ENCODE data around the gene LRP5.

Gene LRP5

GRCh38 chr11:68480852-68481510, 168.6 kb downstream of the LRP5 start:
- Mint-ChIP-seq H3K9me3 (peaks cover 89% of the 10 kb centered on the region), H3K27me3 (ENCODE audit: low read depth, poor library complexity) (peaks cover 3% of the 10 kb centered on the region), H3K4me1 (peaks cover 5% of the 10 kb centered on the region), H3K4me3 (no peak overlapping the region), H3K27ac (peak overlapping the region; percentile 50), H3K36me3 (ENCODE audit: low read depth) (peaks cover 95% of the 10 kb centered on the region)
- TF ChIP-seq, protein P1, sequence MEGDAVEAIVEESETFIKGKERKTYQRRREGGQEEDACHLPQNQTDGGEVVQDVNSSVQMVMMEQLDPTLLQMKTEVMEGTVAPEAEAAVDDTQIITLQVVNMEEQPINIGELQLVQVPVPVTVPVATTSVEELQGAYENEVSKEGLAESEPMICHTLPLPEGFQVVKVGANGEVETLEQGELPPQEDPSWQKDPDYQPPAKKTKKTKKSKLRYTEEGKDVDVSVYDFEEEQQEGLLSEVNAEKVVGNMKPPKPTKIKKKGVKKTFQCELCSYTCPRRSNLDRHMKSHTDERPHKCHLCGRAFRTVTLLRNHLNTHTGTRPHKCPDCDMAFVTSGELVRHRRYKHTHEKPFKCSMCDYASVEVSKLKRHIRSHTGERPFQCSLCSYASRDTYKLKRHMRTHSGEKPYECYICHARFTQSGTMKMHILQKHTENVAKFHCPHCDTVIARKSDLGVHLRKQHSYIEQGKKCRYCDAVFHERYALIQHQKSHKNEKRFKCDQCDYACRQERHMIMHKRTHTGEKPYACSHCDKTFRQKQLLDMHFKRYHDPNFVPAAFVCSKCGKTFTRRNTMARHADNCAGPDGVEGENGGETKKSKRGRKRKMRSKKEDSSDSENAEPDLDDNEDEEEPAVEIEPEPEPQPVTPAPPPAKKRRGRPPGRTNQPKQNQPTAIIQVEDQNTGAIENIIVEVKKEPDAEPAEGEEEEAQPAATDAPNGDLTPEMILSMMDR (IDR thresholded peaks at IDR 0.05) = no peak
- no peak for DNase-seq

- peaks cover 3% of the 10 kb centered on the region for H3K27me3 Mint-ChIP-seq (ENCODE audit: low read depth, poor library complexity)
- DNase-seq = no peak
- TF ChIP-seq, protein P1 (IDR thresholded peaks at IDR 0.05) = no peak
- peaks cover 91% of the 10 kb centered on the region for H3K9me3 Mint-ChIP-seq
- H3K36me3 Mint-ChIP-seq (ENCODE audit: low read depth) = peaks cover 96% of the 10 kb centered on the region
- peaks cover 5% of the 10 kb centered on the region for H3K4me1 Mint-ChIP-seq
- no peak overlapping the region for H3K4me3 Mint-ChIP-seq
- peak overlapping the region; percentile 50 for H3K27ac Mint-ChIP-seq
These were observed 169.3 kb downstream of the LRP5 start for GRCh38 chr11:68481579-68482240.

GRCh38 chr11:68488623-68489022, 176.2 kb downstream of the LRP5 start:
- no peak overlapping the region for H3K27ac Mint-ChIP-seq
- TF ChIP-seq, protein P1 (IDR thresholded peaks at IDR 0.05) = no peak
- peaks cover 11% of the 10 kb centered on the region for H3K4me1 Mint-ChIP-seq
- H3K9me3 Mint-ChIP-seq = peaks cover 38% of the 10 kb centered on the region
- peaks cover 80% of the 10 kb centered on the region for H3K36me3 Mint-ChIP-seq (ENCODE audit: low read depth)
- no peaks in the 10 kb centered on the region for H3K27me3 Mint-ChIP-seq (ENCODE audit: low read depth, poor library complexity)
- no peak for DNase-seq
- no peak overlapping the region for H3K4me3 Mint-ChIP-seq

DNA sequence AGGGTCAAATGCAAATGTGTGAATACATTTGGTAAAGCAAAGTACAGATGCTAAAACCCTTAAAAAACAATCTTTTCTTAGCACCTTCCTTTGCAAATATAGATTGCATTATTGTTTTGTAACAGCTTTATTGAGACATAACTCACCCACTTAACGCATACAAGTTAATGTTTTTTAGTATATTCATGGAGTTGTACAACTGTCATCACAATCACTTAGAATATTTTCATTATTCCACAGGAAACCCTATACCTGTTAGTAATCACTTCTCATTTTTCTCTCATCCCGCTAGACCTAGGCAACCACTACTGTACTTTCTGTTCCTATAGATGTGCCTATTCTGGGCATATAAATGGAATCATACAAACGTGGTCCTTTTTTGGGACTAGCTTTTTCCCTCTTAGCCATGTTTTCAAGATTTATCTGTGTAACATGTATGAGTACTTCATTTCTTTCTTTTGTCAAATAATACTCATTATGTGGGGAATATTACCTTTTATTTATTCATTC, 182.9 kb downstream of the LRP5 start:
- TF ChIP-seq, protein P1 (IDR thresholded peaks at IDR 0.05) = no peak
- H3K9me3 Mint-ChIP-seq = peaks cover 8% of the 10 kb centered on the region

DNA sequence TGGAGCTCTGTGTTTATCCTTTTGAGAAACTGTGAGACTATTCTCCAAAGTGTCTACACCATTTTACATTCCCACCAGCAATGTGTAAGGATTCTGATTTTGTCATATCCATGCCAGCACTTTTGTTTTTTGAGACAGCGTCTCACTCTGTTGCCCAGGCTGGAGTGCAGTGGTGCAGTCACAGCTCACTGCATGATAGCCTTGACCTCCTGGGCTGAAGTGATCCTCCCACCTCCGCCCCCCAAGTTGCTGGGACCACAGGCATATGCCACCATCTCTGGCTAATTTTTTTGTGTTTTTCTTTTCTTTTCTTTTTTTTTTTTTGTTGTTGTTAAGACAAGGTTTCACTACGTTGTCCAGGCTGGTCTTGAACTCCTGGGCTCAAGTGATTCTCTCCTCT, 183.5 kb downstream of the LRP5 start:
- Mint-ChIP-seq H3K9me3 (peaks cover 8% of the 10 kb centered on the region), H3K27me3 (ENCODE audit: low read depth, poor library complexity) (no peaks in the 10 kb centered on the region), H3K27ac (no peak overlapping the region), H3K4me3 (no peak overlapping the region), H3K4me1 (peaks cover 33% of the 10 kb centered on the region), H3K36me3 (ENCODE audit: low read depth) (peaks cover 48% of the 10 kb centered on the region)
- TF ChIP-seq, protein P1 (IDR thresholded peaks at IDR 0.05) = no peak
- DNase-seq = no peak

More for the DNA sequence above, 182.9 kb downstream of the LRP5 start:
- H3K36me3 Mint-ChIP-seq (ENCODE audit: low read depth) = peaks cover 51% of the 10 kb centered on the region
- no peak for DNase-seq
- peaks cover 32% of the 10 kb centered on the region for H3K4me1 Mint-ChIP-seq
- H3K27me3 Mint-ChIP-seq (ENCODE audit: low read depth, poor library complexity) = no peaks in the 10 kb centered on the region
- H3K4me3 Mint-ChIP-seq = no peak overlapping the region
- no peak overlapping the region for H3K27ac Mint-ChIP-seq

Data from nephron progenitor cell (in vitro differentiated cells).